Keratinocyte (primary cell): ENCODE data around the gene PDE1A.

ENCODE experiments used
- CTCF ChIP-seq, 3 experiments: IDR thresholded peaks in 1 of 3; conservative IDR thresholded peaks in 1 of 3; optimal IDR thresholded peaks in 1 of 3; 2 replicates in 2 of 3; 3 replicates in 1 of 3; pipeline versions ENCODE3 to v1.5.1; 2011; ENCODE audit warnings: low read length in 3 of 3, mild to moderate bottlenecking in 3 of 3, moderate library complexity in 2 of 3, control low read depth in 1 of 3, inconsistent platforms in 1 of 3; ENCODE audit not compliant: insufficient read depth in 2 of 3; ENCODE audit errors: extremely low read depth in 1 of 3
- EZH2 ChIP-seq: IDR thresholded peaks from one replicate; pipeline ENCODE4 v1.6.1; 2012; ENCODE audit warnings: inconsistent platforms, mild to moderate bottlenecking, low read length, moderate library complexity

- no peak for TF ChIP-seq CTCF (optimal IDR thresholded peaks at IDR 0.05 in 1 of 3, IDR thresholded peaks at IDR 0.05 in 1 of 3, conservative IDR thresholded peaks at IDR 0.05 in 1 of 3; ENCODE audit: extremely low read depth in 1 of 3, insufficient read depth in 2 of 3, low read length in 3 of 3)
- TF ChIP-seq EZH2, result no peak
Measured at GRCh38 chr2:182167882-182168281, 259.0 kb downstream of the PDE1A start.
